Activated CD4-positive, alpha-beta T cell treated with anti-CD3 and anti-CD28 coated beads for 4 hours (primary cell): ENCODE data around the gene VPS36.
"Not testable (repeated sequence)": the region's sequence is repeated elsewhere in the genome, so short reads cannot be mapped to it uniquely, and the experiment has no call there.

ENCODE experiments used
- DNase-seq, 2 donors: peaks; one replicate each; pipeline ENCODE4 v3.0.0-alpha.2; 2020

VPS36 gene, protein sequence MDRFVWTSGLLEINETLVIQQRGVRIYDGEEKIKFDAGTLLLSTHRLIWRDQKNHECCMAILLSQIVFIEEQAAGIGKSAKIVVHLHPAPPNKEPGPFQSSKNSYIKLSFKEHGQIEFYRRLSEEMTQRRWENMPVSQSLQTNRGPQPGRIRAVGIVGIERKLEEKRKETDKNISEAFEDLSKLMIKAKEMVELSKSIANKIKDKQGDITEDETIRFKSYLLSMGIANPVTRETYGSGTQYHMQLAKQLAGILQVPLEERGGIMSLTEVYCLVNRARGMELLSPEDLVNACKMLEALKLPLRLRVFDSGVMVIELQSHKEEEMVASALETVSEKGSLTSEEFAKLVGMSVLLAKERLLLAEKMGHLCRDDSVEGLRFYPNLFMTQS

DNA sequence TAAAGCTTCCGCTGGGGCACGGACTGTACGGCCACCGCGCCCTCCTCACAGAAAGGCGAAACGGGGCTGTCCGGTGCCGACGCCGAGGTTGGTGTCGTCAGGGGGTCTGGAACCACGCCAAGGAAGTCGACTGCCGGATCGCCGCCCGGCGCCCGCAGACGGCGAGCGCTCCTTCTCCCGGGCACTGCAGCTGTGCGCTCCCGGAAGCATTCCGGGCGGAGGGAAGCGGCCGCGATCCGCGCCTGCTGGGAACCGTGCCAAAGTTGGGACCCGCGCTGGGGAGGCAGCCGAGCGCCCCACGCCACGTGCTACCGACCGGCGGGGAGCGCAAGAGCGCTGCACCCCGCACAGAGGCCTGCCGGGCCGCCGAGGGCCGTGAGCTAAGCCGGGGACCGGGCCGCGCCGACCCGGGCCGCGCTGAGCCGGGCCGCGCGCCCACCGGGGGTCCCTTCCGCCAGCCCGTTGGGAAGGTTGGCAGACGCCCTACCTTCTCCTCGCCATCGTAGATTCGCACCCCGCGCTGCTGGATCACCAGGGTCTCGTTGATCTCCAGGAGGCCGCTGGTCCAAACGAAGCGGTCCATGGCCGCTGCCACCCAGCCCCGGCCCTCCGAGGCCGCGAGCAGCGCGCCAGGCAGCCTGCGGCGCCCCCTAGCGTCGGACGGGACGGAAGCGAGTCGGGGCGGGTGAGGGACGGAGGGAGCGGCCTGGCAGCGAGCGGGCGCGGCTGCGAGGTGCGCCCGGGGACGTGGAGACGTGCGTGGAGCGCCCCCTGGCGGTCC, at the start of gene VPS36:
TSS of gene VPS36 (minus strand) at position 623 of the 781 bp plus-strand sequence. CDS start at position 583, 40 bp downstream.
- peak; percentile 93 to 96 for DNase-seq

DNA sequence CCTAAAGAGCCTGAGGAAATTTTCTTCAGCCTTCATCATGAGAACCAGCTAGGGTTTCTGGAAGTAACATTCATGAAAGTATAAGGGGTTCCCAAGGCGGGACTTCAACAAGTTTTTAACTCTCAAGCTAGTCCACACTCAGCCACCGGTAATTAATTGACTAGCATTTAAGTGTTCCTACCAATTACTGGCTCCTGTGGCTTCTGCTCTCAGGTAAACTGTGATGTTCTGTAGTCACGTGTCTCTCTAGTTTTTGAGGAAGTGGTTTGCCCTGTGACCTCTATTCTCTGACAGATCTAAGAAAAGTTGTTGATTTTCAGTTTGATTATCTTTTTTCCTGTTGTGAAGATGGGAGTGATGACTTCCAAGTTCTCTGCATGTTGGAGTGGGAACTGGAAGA, 47.5 kb upstream of the VPS36 start:
- DNase-seq: not testable (repeated sequence)

DNA sequence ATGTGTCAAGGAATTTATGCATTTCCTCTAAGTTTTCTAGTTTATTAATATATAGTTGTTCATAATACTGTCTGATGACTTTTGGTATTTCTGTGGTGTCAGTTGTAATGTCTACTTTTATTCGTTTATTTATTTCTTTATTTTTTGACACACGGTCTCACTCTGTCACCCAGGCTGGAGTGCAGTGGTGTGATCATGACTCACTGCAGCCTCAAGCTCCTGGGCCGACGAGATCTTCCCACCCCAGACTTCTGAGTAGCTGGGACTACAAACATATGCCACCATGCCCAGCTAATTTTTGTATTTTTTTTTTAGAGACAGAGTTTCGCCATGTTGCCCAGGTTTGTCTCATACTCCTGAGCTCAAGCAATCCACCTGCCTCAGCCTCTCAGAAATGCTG, 43.8 kb upstream of the VPS36 start:
- DNase-seq: not testable (repeated sequence)

DNA sequence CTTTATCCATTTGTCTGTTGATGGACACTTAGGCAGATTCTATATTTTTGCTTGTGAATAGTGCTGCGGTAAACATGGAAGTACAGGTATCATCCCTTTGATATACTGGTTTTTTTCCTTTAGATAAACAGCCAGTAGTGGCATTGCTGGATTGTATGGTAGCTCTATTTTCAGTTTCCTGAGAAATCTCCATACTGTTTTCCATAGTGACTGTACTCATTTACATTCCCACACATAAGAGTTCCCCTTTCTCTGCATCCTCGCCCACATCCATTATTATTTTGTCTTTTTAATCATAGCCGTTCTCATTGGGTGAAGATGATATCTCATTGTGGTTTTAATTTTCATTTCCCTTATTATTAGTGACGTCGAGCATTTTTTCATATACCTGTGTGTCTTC, 40.6 kb upstream of the VPS36 start:
- not testable (repeated sequence) for DNase-seq

DNA sequence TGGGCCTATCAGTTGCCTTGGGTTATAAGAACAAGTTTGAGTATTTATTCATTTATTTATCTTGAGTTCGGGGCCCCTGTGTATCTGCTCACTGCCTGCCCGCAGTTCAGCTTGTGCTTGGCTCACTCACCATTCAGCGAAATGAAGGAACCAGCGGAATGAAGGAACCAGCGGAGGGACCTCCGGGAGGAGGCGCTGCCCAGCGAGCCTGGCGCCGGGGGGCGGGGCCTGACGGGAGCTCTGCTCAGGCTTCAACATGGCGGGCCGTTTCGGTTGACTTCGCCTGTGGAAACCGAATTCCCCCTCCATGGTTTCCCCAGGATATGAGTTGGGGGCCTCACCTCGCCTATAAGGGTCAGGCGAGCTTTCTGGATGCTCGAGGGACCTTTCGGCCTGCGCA, 38.3 kb upstream of the VPS36 start:
- DNase-seq: not testable (repeated sequence)

DNA sequence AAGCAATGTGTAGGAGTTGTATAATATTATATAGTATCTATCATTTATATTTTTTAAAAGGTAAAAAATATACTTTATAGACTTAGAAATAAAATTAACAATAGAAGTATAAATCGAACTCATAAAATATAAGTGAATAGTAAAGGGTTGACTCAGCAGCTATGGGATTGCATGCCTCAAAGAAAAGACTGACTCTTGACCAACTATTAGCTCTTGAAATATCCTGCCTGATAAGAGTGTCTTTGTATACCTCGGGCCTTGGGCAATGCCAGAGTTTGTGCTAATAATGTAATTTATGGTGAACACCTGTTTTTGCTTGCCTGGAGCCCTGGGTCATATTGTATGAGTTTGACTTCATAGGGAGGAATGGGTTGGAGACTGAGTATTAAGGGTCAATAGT, 36.6 kb upstream of the VPS36 start:
- DNase-seq: not testable (repeated sequence)

DNA sequence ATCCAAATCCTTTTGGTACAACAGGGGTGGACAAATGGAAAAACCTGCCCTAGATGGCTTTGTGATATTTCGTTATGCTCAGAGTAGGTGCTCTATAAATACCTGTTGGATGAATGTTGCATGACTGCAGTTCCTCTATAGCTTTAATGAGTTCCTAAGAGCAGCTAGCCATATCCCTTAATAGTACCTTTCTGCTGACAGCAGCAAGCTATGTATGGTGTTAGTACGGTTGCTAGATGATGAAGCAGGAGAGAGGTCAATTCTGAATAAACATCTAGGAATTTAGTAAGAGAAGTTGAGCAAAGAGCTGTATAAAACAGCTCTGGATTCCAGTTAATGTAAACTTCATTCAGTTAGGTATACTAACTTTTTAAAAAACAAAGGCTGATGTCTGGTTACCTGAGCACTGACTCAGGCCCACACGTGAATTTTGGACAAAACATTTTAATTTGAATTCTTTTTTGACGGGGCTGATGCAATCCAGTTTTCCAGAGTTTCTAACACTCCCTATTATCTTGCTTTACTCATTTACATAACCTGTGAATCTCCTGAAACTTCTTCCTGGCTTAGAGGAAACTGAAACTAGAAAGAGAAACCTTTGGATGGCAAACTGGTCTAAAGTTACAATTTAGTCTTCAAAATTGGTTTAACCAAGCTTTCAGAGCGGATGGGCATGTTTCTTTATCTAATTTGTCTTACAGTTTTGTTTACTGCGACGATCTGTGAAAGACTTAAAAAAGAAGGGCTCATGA, 30.4 kb upstream of the VPS36 start:
- DNase-seq: not testable (repeated sequence)

DNA sequence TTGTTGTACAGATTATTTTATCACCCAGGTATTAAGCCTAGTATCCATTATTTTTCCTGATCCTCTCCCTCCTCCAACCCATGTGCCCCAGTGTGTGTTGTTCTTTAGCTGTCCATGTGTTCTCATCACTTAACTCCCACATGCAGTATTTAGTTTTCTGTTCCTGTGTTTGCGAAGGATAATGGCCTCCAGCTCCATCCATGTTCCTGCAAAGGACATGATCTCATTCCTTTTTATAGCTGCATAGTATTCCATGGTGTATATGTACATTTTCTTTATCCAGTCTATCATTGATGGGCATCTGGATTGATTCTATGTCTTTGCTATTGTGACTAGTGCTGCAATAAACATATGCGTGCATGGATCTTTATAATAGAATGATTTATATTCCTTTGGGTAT, 18.1 kb upstream of the VPS36 start:
- DNase-seq: not testable (repeated sequence)

DNA sequence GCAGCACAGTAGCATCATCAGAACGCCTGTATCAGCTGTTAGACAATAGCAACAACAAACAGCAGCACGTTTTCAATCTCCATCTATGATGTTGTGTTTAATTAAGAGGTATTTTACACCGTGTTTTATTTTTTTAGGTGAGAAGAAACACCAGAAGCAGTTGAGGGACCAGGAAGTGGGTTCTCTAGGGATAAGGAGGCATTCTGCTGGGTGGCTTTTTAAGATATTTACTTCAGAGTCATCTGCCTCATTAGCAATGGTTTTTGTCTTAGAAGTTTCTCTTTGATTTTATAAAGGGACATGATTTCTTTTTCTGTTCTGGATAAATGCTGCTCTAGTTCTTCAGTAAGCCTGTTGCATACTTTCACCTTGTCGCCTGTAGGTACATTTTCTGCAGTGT, 13.1 kb upstream of the VPS36 start:
- no peak for DNase-seq

DNA sequence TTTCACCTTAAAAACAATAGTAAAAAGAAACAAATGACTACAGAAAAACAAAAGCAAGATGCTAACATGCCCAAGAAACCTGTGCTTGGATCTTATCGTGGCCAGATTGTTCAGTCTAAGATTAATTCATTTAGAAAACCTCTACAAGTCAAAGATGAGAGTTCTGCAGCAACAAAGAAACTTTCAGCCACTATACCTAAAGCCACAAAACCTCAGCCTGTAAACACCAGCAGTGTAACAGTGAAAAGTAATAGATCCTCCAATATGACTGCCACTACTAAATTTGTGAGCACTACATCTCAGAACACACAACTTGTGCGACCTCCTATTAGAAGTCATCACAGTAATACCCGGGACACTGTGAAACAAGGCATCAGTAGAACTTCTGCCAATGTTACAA, 10.8 kb upstream of the VPS36 start:
- no peak for DNase-seq

DNA sequence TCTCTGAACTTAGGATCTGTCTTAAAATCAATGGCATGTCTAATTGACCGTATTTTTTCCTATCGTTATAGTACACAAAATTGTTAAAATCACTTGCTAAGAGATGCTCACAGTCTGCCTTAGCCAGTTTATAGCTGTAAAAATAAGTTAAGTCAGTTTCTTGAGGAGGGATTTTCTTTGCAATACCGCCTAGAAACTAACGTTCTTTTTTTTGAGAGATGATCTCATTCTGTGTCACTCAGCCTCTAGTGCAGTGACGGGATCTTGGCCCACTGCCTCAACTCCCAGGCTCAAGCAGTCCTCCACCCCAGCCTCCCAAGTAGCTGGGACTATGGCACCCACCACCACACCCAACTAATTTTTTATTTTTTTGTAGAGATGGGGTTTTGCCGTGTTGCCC, 9.2 kb upstream of the VPS36 start:
- DNase-seq: no peak

DNA sequence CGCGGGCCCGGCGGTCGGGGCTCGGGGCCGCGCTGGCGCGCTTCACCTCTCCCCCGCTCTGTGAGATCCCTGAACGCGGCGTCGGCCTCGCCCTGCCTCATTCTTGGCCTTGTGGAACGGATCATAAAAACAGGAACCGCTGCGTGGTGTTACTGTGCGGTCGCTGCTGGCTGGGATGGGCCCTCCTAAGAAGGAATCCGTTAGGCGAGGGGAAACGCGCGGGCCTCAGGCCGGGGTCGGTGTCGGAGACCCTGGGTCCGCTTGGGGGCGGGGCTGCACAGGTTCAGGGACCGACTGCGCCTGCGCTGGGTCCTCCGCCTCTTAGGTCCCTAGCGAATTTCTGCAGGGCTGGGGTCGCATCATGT, 5.2 kb upstream of the VPS36 start:
- DNase-seq: peak; percentile 75 to 78

DNA sequence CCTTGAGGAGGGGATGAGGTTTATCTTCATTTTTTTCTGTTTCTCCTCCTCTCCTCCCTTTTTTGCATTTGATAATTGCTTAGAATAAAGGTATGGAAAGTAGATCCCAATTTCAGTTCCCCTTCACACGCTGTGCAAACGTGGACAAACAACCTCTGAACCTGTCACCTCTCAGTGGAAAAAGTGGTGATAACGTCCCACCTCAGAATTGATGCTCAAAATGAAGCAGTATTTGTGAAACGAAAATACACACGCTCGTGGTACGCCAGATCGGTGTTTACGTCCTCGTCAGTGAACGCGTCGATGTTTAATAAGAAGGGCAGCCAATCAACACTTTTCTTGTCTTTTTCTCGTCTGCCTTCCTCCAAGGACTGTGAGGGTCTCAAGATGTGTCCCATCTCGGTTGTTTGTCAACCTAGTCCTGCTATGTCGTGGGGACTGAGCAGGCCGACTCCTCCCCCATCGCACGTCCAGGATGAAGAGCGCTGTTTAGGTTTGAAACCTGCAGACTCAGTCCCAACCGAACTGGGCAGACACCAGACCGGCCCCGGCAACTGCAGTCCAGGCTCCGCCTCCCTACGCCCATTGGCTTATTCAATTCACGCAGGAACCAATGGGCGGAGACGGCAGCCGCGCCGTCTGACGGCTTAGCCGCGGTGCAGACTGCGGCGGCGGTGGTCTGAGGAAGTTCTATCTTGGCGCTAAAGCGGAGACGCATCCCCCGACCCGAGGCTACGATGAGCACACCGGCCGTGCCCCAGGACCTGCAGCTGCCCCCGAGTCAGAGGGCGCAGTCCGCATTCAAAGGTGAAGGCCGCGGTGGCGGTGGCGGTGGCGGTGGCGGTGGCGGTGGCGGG, 4.6 kb upstream of the VPS36 start, which contains the start of gene CKAP2:
TSS of gene CKAP2 (plus strand) at position 659 of the 857 bp plus-strand sequence. CDS start at position 738, 79 bp downstream.
- DNase-seq: peak; percentile 91

DNA sequence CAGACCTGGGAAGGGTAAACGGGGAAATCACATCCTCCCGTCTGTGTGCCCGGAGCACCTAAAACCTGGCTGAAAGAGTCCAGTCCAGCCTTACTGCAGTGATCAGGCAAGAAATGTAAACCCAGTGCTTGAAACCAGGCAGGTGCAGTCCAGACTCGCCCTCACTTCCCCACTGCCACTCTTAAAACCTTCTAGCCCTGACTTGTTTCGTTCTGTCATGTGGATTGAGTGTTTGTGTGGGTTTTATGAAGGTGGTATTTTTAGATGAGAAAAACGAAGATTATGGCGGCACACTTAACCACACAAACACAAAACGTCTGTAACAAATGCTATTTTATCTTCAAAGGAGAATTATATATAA, 4.0 kb upstream of the VPS36 start:
- no peak for DNase-seq

DNA sequence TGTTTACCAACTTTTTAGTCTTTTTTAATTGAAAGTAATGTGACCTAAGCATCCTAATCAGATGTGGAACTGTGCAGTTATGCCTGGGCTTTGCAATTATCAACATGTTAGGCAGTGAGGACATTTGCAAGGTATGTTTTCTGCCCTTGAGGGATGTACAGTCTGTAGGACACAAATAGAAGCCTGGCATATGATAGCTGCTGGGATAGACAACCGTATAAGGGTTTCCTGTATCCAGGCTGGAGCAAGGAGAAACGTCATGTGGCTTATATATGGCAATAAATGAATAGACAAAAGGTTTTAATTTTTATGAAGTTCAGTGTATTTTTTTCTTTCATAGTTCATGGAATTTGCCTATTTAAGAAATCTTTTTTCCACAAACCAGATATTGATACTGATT, 2.0 kb upstream of the VPS36 start:
- no peak for DNase-seq

DNA sequence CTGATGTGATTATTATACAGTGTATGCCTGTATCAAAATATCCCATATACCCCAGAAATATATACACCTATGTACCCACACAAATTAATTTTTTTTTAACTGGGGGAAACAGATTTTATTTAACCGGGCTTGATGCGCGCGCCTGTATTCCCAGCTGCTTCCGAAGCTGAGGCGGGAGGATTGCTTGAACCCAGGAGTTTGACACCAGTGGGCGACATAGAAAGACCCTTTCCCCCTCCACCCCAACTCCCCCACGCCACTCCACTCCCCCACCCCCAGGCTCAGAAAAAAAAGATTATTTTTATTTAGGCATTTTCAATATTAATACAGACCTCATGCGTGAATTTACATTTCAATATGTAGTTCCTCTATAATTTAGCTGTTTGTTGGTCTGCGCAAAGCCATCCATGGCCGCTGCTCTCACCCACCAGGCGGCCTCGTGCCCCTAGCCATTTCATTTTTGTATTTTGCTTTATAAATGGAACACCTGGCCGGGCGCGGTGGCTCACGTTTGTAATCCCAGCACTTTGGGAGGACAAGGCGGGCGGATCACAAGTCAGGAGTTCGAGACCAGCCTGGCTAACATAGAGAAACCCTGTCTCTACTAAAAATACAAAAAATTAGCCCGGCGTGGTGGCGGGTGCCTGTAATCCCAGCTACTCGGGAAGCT, 836 bp upstream of the VPS36 start:
- DNase-seq: no peak

DNA sequence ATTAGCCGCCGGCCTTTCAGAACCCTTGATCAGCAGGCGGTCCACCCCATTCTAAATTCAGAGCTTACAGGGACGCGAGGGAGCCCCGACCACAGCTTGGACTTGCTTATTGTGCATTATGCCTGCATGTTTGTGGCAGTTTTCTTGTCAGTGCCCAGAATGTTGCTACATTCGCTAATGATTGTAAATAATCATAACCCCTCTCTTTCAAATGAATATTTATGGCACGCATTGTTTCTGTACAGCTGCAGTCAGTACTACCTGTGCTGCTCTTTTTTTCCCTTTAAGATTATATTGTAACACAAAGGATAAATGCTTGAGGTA, 321 bp upstream of the VPS36 start:
- DNase-seq: no peak

DNA sequence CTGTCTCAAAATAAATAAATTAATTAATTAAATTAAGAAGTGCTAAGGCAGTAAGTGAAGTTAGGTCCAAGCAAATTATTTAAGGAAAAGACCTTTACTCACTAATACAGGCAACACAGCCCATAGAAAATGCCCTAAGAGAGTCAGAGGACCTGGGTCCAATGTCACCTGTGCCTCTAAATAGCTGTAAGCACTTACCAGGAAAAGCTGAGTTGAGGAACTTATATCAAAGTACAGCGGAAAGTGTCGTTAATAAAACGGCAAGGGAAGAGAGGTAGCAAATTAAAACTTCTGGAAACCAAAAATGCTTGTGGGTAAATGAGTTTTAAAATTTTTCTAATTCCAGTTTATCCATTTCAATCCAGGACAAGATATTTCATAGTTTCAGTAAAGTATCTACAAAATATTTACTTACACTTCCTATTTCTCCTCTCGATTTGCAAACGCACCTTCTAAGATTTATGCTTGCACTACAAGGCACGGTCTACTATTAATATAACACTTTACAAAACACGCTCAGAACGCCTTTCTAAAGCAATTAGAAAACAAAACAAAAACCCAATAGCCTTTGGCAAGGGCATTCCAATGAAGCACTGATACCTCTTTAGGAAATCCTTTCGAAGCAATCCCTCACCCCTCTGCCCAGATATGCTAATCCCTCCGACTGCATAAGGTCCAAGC, 963 bp downstream of the VPS36 start:
- DNase-seq: no peak

DNA sequence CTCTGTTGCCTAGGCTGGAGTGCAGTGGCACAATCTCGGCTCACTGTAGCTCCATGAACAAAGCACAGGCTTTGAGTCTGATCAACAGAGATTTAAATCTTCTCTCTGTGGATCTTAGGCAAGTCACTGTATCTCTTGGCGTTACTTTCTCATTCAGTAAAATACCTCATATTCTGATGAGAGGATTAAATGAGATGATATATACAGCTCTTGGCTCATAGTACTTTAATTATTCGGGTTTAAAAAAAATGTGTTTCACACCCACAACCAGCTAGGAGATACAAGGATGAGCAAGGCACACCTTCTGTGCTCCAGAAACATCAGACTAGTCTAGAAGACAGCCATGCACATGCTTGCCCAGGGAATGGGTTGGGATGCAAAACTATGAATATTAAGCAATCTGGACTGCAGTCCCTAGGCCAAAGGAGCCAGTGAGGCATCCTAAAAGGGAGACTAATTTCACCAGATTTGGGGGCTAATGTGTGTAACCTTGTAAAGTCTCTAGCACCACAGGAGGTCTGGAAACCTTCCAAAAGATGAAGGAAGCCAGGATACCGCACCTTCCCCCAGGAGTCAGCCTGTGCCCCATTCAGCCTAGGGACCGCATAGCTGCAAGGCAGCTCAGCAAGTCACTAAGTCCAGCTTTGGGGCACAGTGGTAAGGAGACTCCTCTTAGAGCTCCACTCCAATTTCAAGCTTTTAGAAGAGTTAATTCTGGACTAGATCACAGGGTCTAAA, 2.5 kb downstream of the VPS36 start:
- no peak for DNase-seq

DNA sequence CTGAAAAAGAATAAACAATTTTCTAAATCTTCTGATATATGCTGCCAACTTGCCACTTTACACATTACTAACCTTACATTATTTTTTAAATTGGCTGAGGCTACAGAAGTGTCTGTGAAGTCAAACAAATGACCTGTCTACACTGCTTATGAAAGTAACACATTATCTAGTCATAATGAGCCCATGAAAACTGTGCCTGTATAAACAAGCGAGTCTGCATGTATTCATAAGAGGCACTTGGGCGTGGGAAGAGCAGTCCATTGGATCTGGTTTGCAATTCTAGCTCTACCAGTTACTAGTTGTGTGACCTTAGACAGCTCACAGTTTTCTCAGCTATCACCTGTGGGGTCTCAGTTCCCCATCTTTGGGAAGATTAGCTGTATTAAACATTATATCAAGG, 3.1 kb downstream of the VPS36 start:
- DNase-seq: no peak

DNA sequence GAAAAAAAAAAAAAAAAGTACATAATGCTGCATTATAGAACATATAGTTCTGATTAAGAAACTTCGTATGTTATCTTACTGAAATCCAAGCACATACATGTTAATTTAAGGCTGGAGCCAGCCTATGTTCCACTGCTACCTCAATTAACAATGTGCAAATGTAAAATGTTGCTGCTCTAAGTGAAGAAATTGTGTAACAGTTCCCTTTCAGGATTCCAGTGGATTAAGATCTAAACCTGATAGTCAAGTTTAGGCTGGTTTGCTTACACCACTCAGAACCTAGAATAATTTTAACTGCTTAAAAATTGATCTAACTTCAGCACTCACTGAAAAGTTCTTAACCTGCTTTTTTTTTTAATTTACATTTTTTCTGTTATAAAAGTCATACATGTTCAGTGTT, 4.2 kb downstream of the VPS36 start:
- no peak for DNase-seq
